Esophagus muscularis mucosa (tissue), 3 donors: ENCODE measurements around the gene KRTAP5-11.
"Not testable (repeated sequence)": the region's sequence is repeated elsewhere in the genome, so short reads cannot be mapped to it uniquely, and the experiment has no call there.

Experiments
- POLR2A ChIP-seq: fragments of 450-650 bp; IDR thresholded peaks from one replicate; pipeline ENCODE4 v1.6.1; 2017; ENCODE audit warnings: antibody characterized with exemption, moderate library complexity, mild to moderate bottlenecking, low read depth
- TF ChIP-seq, protein P1 (sequence below), 3 experiments: fragments of 200-600 bp in 2 of 3; fragments of 450-650 bp in 1 of 3; sonication (generic) in 2 of 3; IDR thresholded peaks; one replicate each; pipeline ENCODE4 v1.5.1; 2017 to 2019; ENCODE audit warnings: antibody characterized with exemption in 3 of 3, mild to moderate bottlenecking in 2 of 3, moderate library complexity in 1 of 3

DNA sequence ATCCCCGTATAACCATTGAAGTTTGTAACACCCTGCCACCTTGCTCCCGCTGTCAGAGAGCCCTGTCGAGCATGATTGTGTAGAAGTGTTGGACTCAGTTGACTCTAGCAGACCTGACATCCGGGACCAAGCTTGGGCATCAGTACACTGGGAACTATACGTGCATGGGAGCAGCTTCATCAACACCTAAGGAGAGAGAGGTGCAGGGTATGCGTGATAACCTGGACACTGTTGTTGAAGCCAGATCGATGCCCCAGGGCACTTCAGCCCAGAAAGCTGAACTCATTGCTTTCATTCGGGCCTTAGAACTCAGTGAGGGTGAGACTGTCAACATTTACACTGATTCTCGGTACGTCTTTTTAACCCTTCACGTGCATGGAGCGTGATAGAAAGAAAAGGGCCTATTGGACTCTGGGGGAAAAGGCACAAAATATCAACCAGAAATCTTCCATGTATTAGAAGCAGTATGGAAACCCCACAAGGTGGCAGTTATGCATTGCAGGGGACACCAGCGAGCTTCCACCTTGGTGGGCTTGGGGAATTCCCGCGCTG lies 31.8 kb upstream of the KRTAP5-11 start:
- TF ChIP-seq, protein P1, sequence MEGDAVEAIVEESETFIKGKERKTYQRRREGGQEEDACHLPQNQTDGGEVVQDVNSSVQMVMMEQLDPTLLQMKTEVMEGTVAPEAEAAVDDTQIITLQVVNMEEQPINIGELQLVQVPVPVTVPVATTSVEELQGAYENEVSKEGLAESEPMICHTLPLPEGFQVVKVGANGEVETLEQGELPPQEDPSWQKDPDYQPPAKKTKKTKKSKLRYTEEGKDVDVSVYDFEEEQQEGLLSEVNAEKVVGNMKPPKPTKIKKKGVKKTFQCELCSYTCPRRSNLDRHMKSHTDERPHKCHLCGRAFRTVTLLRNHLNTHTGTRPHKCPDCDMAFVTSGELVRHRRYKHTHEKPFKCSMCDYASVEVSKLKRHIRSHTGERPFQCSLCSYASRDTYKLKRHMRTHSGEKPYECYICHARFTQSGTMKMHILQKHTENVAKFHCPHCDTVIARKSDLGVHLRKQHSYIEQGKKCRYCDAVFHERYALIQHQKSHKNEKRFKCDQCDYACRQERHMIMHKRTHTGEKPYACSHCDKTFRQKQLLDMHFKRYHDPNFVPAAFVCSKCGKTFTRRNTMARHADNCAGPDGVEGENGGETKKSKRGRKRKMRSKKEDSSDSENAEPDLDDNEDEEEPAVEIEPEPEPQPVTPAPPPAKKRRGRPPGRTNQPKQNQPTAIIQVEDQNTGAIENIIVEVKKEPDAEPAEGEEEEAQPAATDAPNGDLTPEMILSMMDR (IDR thresholded peaks at IDR 0.05): not testable (repeated sequence)
- TF ChIP-seq POLR2A: not testable (repeated sequence)
